ENCODE data around the gene ARF5. TPM values are rescaled to one million over a fixed set of nuclear protein-coding genes. Genes with fewer than 3 reads are reported as not detected.
A peak's percentile ranks its signal among the peaks of the same experiment; 100 is the strongest.

ARF5 gene
- total RNA-seq, 1 experiment from 2014 or later, result 155 TPM

GRCh38 chr7:127620406-127621233 is 32.4 kb downstream of the ARF5 start:
- ChIA-PET CTCF (interaction anchor here (0.5 kb wide), 1 partner anchor 8 kb away, joined by 3 read pairs; no protein-coding TSS in a partner anchor), POLR2A (interaction anchor here (0.7 kb wide), 1 partner anchor 12 kb away, joined by 4 read pairs; no protein-coding TSS in a partner anchor)
- BruUV-seq (replicated peaks), result no TSS peak
- H3K9me3 ChIP-seq (ENCODE audit: control insufficient read depth, insufficient read depth, low read depth, low read length), result no peaks in the 10 kb centered on the region
- no peaks in the 10 kb centered on the region; the same call in 1 of the 2 replicates for H3K4me1 ChIP-seq (ENCODE audit: control insufficient read depth, insufficient read depth, low read length)
- DNase-seq (ENCODE audit: low read depth, low spot score), result no peak
- peak; percentile 69 for ATAC-seq
- intact Hi-C loops (cut with micrococcal nuclease; ENCODE audit: unreplicated experiment), result no loop called here
- in situ Hi-C loops (cut with HindIII; ENCODE audit: low pct_unique_long_range_greater_than_20kb, low sequenced_read_pairs), result no loop called here
- no peaks in the 10 kb centered on the region for H3K36me3 ChIP-seq (ENCODE audit: control insufficient read depth, insufficient read depth, low read length)
- peaks cover 54% of the 10 kb centered on the region for H3K27me3 ChIP-seq (ENCODE audit: control insufficient read depth, insufficient read depth, low read length)
- peak overlapping the region in 1 of 2 experiments; percentile 3; a peak in 1 of 4 replicates for H3K4me3 ChIP-seq (ENCODE audit: low read depth in 2 of 2, low read length in 2 of 2)
- TF ChIP-seq SIN3A (IDR thresholded peaks at IDR 0.05; ENCODE audit: borderline replicate concordance, insufficient read depth, low read depth, low read length) (no peak), CTCF (IDR thresholded peaks at IDR 0.05) (no peak), TCF7L2 (IDR thresholded peaks at IDR 0.05; ENCODE audit: low read depth, low read length) (no peak), REST (IDR thresholded peaks at IDR 0.05; ENCODE audit: insufficient read depth in 1 of 2, low read depth in 2 of 2, low read length in 1 of 2) (no peak), POLR2AphosphoS5 (IDR thresholded peaks at IDR 0.05; ENCODE audit: low read depth, low read length) (no peak)
- no peak overlapping the region for H3K27ac ChIP-seq (ENCODE audit: low read length)

GRCh38 chr7:127625331-127625730 is 37.1 kb downstream of the ARF5 start:
- Histone ChIP-seq H3K4me1 (ENCODE audit: control insufficient read depth, insufficient read depth, low read length) (no peaks in the 10 kb centered on the region; the same call in 1 of the 2 replicates), H3K9me3 (ENCODE audit: control insufficient read depth, insufficient read depth, low read depth, low read length) (no peaks in the 10 kb centered on the region), H3K4me3 (ENCODE audit: low read depth in 2 of 2, low read length in 2 of 2) (no peak overlapping the region), H3K27me3 (ENCODE audit: control insufficient read depth, insufficient read depth, low read length) (peaks cover 22% of the 10 kb centered on the region), H3K36me3 (ENCODE audit: control insufficient read depth, insufficient read depth, low read length) (no peaks in the 10 kb centered on the region), H3K27ac (ENCODE audit: low read length) (no peak overlapping the region)
- CTCF ChIA-PET, result no interaction called here
- no peak for DNase-seq (ENCODE audit: low read depth, low spot score)
- POLR2A ChIA-PET, result no interaction called here
- in situ Hi-C loops (cut with HindIII; ENCODE audit: low pct_unique_long_range_greater_than_20kb, low sequenced_read_pairs) (no loop called here), intact Hi-C loops (cut with micrococcal nuclease; ENCODE audit: unreplicated experiment) (no loop called here)
- TF ChIP-seq SIN3A (IDR thresholded peaks at IDR 0.05; ENCODE audit: borderline replicate concordance, insufficient read depth, low read depth, low read length) (no peak), POLR2AphosphoS5 (IDR thresholded peaks at IDR 0.05; ENCODE audit: low read depth, low read length) (no peak), TCF7L2 (IDR thresholded peaks at IDR 0.05; ENCODE audit: low read depth, low read length) (no peak)
- BruUV-seq (replicated peaks), result no TSS peak
- no peak for ATAC-seq
